SU-DHL-6 (cell line): ENCODE measurements around the gene REEP5.

Source experiments
- H2AFZ ChIP-seq: fragments of 200-600 bp; sonication (generic); 2 replicates; pipeline ENCODE4 v1.6.1; 2014; ENCODE audit warnings: low read depth, mild to moderate bottlenecking, moderate library complexity, mixed read lengths, antibody characterized with exemption, low read length; ENCODE audit not compliant: severe bottlenecking
- H3F3A ChIP-seq: fragments of 200-600 bp; shearing (Covaris generic); 2 replicates; pipeline ENCODE4 v1.6.0; 2016; ENCODE audit warnings: antibody characterized with exemption, mild to moderate bottlenecking; ENCODE audit not compliant: insufficient read depth
- H3K27ac ChIP-seq: fragments of 200-600 bp; sonication (generic); 2 replicates; pipeline ENCODE4 v1.5.1; 2016; ENCODE audit warnings: low read depth, mild to moderate bottlenecking, low read length, moderate library complexity, mixed read lengths
- H3K27me3 ChIP-seq: fragments of 200-600 bp; sonication (generic), shearing (Covaris generic); 2 replicates; pipeline ENCODE4 v1.6.0; 2014; ENCODE audit warnings: mild to moderate bottlenecking, low read length
- H3K36me3 ChIP-seq: fragments of 200-600 bp; sonication (generic); 2 replicates; pipeline ENCODE4 v1.6.1; 2014; ENCODE audit warnings: mild to moderate bottlenecking, low read length, mixed read lengths
- H3K4me2 ChIP-seq: fragments of 300-600, 200-600 bp; shearing (Covaris generic), sonication (generic); 2 replicates; pipeline ENCODE4 v1.6.0; 2014; ENCODE audit warnings: low read length, low read depth, mild to moderate bottlenecking; ENCODE audit not compliant: poor library complexity, severe bottlenecking
- H3K4me3 ChIP-seq: fragments of 200-600 bp; sonication (generic); 2 replicates; pipeline ENCODE4 v1.5.1; 2014; ENCODE audit warnings: antibody characterized with exemption, low read length, mild to moderate bottlenecking, mixed read lengths; ENCODE audit not compliant: insufficient read depth, poor library complexity, severe bottlenecking
- H3K79me2 ChIP-seq: fragments of 200-600 bp; sonication (generic); 2 replicates; pipeline ENCODE4 v1.6.1; 2014; ENCODE audit warnings: mild to moderate bottlenecking, low read length, moderate library complexity; ENCODE audit not compliant: insufficient read depth
- H3K9ac ChIP-seq: fragments of 200-600 bp; sonication (generic); 2 replicates; pipeline ENCODE4 v1.7.0; 2014; ENCODE audit warnings: mild to moderate bottlenecking, low read length
- H3K9me2 ChIP-seq: fragments of 200-600 bp; sonication (generic); replicated peaks from 2 replicates; pipeline ENCODE4 v1.6.1; 2014; ENCODE audit warnings: low read length; ENCODE audit not compliant: insufficient read depth
- H3K9me3 ChIP-seq: fragments of 200-600 bp; sonication (generic); 2 replicates; pipeline ENCODE4 v1.6.1; 2014; ENCODE audit warnings: low read length, mixed read lengths; ENCODE audit not compliant: insufficient read depth
- H4K20me1 ChIP-seq: fragments of 200-600 bp; sonication (generic); 2 replicates; pipeline ENCODE4 v1.6.1; 2014; ENCODE audit warnings: low read depth, mild to moderate bottlenecking, antibody characterized with exemption, low read length, moderate library complexity, mixed read lengths
- EZH2phosphoT487 ChIP-seq: fragments of 200-600 bp; sonication (generic), shearing (Covaris generic); conservative IDR thresholded peaks from 2 replicates; pipeline ENCODE4 v1.6.1; 2018; ENCODE audit warnings: mild to moderate bottlenecking, antibody characterized with exemption, low read length, moderate library complexity, mixed read lengths
- TF ChIP-seq, protein P1 (sequence below): fragments of 200-600 bp; sonication (generic); IDR thresholded peaks from one replicate; pipeline ENCODE4 v1.5.1; 2017; ENCODE audit warnings: antibody characterized with exemption, mild to moderate bottlenecking, low read length, moderate library complexity; ENCODE audit not compliant: insufficient read depth, poor library complexity, severe bottlenecking

REEP5 gene

DNA sequence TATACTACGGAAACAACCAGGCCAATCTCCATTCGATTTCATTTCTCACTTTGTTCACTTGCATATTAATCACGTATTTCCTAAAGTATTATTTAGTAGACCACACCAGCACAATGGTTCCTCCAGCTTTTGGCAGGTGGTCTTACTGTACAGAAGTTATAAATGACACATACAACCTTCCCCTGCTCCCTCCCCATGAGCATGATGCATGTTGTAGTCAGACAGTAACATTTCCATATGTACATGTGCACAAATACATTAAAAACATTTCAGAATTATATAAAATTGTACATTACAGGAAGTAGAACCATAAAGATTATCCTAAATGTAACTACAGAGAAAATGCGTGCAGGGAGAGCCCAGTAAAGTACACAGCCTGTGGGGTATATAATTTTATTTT, 43.9 kb downstream of the REEP5 start:
- no peak overlapping the region for H3K27ac ChIP-seq

DNA sequence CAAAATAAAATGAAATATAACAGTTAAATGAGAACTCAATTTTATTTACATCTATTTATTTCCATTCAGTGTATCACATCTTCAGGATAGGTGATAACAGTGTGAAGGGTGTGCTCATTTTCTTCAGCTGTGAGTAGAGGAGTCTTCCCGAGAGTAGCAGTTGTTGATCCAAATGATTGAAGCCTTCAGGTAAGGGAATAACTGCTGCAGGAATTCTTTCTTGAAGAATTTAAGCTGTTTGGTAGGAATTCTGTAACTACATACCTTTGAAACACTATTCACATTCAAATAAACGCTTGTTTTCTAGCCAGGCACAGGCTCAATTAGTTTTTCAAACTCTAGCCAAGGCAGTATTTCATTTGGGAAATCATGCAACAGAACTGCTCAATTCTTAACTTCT, 45.7 kb downstream of the REEP5 start:
- peaks cover 25% of the 10 kb centered on the region; the same call in 1 of the 2 replicates for H3F3A ChIP-seq
- peaks cover 12% of the 10 kb centered on the region; the same call in 1 of the 2 replicates for H3K36me3 ChIP-seq
- no peak overlapping the region for H3K27ac ChIP-seq
- H3K9me3 ChIP-seq: no peaks in the 10 kb centered on the region
- H4K20me1 ChIP-seq: no peaks in the 10 kb centered on the region; the same call in 1 of the 2 replicates
- no peak overlapping the region for H3K4me3 ChIP-seq
- H3K9me2 ChIP-seq: no peaks in the 10 kb centered on the region
- no peaks in the 10 kb centered on the region for H3K79me2 ChIP-seq
- TF ChIP-seq EZH2phosphoT487: no peak
- H2AFZ ChIP-seq: no peak overlapping the region
- H3K27me3 ChIP-seq: no peaks in the 10 kb centered on the region
- H3K9ac ChIP-seq: no peak overlapping the region
- H3K4me2 ChIP-seq: no peak overlapping the region

More for the DNA sequence above, 43.9 kb downstream of the REEP5 start:
- Histone ChIP-seq H4K20me1 (no peaks in the 10 kb centered on the region; the same call in 1 of the 2 replicates), H3K4me3 (no peak overlapping the region), H3K9me2 (no peaks in the 10 kb centered on the region), H3F3A (peaks cover 21% of the 10 kb centered on the region; the same call in 1 of the 2 replicates), H3K4me2 (no peak overlapping the region), H3K9me3 (no peaks in the 10 kb centered on the region), H3K9ac (no peak overlapping the region), H3K79me2 (no peaks in the 10 kb centered on the region), H3K27me3 (no peaks in the 10 kb centered on the region), H2AFZ (no peak overlapping the region), H3K36me3 (peaks cover 12% of the 10 kb centered on the region; the same call in 1 of the 2 replicates)
- TF ChIP-seq, protein P1, sequence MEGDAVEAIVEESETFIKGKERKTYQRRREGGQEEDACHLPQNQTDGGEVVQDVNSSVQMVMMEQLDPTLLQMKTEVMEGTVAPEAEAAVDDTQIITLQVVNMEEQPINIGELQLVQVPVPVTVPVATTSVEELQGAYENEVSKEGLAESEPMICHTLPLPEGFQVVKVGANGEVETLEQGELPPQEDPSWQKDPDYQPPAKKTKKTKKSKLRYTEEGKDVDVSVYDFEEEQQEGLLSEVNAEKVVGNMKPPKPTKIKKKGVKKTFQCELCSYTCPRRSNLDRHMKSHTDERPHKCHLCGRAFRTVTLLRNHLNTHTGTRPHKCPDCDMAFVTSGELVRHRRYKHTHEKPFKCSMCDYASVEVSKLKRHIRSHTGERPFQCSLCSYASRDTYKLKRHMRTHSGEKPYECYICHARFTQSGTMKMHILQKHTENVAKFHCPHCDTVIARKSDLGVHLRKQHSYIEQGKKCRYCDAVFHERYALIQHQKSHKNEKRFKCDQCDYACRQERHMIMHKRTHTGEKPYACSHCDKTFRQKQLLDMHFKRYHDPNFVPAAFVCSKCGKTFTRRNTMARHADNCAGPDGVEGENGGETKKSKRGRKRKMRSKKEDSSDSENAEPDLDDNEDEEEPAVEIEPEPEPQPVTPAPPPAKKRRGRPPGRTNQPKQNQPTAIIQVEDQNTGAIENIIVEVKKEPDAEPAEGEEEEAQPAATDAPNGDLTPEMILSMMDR: no peak
- no peak for TF ChIP-seq EZH2phosphoT487

DNA sequence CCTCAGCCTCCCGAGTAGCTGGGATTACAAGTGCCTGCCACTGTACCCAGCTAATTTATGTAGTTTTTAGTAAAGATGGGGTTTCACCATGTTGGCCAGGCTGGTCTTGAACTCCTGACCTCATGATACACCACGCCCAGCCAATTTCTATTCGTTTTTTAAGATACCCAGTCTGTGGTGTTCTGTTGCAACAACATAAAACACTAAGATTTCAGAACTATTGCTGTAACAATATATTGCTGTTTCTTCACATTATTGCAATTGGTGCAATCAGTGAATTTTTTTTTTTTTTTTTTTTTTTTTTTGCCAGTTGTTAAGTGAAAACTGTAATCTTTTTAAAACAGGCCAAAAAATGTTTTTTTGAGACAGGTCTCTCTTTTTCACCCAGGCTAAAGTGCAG, 51.1 kb downstream of the REEP5 start:
- Histone ChIP-seq H3K79me2 (no peaks in the 10 kb centered on the region), H3K36me3 (peaks cover 20% of the 10 kb centered on the region)

DNA sequence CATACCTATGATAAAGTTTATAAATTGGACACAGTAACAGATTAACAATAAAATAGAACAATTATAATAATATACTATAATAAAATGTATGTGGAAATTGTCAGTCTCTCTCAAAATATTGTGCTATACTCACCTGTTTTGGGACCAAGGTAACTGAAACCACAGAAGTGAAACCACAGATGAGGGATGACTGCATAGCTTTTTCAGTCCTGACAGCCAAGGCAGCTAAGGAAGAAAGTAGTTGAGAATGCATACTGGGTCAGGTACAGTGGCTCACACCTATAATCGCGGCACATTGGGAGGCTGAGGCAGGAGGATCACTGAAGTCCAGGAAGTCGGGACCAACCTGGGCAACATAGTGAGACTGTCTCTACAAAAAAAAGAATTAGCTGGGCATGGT, 52.1 kb downstream of the REEP5 start:
- Histone ChIP-seq H2AFZ (no peak overlapping the region), H3K27ac (no peak overlapping the region), H3K79me2 (0 out of 2 replicates have a peak, but pooled peaks cover 2% of the 10 kb centered on the region), H3K9me3 (no peaks in the 10 kb centered on the region), H3K9me2 (no peaks in the 10 kb centered on the region), H4K20me1 (no peaks in the 10 kb centered on the region), H3K27me3 (no peaks in the 10 kb centered on the region), H3K4me2 (no peak overlapping the region), H3K4me3 (no peak overlapping the region), H3F3A (peaks cover 11% of the 10 kb centered on the region; the same call in 1 of the 2 replicates), H3K9ac (no peak overlapping the region), H3K36me3 (peaks cover 23% of the 10 kb centered on the region)
- TF ChIP-seq EZH2phosphoT487: no peak
- TF ChIP-seq, protein P1: no peak

More for the DNA sequence above, 51.1 kb downstream of the REEP5 start:
- H3K9me2 ChIP-seq: no peaks in the 10 kb centered on the region
- H3K4me2 ChIP-seq: no peak overlapping the region
- no peaks in the 10 kb centered on the region for H4K20me1 ChIP-seq
- H3K27ac ChIP-seq: no peak overlapping the region
- H3K4me3 ChIP-seq: no peak overlapping the region
- no peak overlapping the region for H3K9ac ChIP-seq
- no peak overlapping the region for H2AFZ ChIP-seq
- no peaks in the 10 kb centered on the region for H3K27me3 ChIP-seq
- no peaks in the 10 kb centered on the region for H3K9me3 ChIP-seq
- peaks cover 13% of the 10 kb centered on the region; the same call in 1 of the 2 replicates for H3F3A ChIP-seq
- TF ChIP-seq, protein P1: no peak
- no peak for TF ChIP-seq EZH2phosphoT487
